GM18519 (cell line): Measurements from ENCODE around the gene NT5C3A.
"Not testable (repeated sequence)": the region's sequence is repeated elsewhere in the genome, so short reads cannot be mapped to it uniquely, and the experiment has no call there.

Experiments used
- ATAC-seq: cut with Tn5 transposase; IDR thresholded peaks from one replicate; pipeline ENCODE4 v1.9.1; 2021; ENCODE audit warnings: mild to moderate bottlenecking, moderate library complexity; ENCODE audit not compliant: unreplicated experiment, low FRiP score

The NT5C3A gene

DNA sequence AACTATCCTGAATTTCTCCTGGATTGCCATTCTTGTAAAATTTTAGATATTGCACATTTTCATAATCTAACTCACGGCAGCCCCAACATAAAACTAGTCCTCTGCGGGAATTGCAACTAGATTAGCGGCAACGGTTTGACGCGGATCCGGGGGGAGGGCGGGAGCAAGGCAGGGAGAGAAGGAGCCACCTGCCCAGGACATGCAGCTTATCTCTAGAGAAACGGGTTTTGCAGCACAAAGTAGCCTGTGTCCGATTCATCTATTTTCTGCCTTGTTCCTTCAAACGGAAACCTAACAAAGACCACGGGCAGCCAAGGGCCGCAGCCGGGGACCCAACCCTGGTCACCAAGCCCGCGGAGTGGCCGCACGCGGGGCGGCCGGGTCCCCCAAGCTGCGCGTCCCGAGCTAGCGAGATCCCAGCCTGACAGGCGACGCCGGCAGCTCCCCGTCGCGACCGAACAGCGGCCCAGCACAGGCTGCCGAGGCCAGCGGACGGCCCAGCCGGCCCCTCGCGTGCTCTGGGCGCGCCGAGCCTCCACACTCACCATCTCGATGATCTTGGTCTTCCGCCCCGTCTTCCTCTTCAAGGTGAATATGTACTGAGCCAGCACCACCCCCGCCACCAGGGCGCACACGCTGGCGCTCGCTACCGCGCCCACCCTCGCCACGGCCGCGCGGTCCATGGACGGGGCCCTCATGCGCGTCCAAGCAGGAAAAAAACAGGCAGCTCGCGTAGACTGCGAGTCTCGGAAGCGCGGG, at the start of gene NT5C3A:
Gene NT5C3A (minus strand): TSS at position 754 of the 759 bp plus-strand sequence. CDS start 71 bp downstream, at position 683.
- ATAC-seq = peak; percentile 31

DNA sequence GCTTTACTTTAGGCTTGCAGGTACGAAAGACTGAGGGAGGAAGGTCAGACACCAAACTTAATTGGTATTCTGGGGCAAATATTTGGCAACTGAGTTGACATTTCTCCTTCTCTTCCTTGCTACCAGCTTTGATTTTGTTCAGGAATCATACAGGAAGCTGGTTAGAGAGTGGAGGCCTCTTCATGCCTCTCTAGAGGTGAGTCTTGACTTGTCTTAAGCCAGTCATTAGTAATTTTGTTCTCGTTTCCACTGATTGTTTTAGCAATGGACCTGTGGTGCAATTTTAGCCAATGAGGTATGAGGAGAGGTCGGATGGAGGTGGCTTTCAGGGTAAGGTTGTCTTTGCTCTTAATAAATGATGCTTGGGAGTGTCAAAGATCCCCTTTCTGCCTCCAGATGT, 49.0 kb upstream of the NT5C3A start:
- ATAC-seq = no peak

DNA sequence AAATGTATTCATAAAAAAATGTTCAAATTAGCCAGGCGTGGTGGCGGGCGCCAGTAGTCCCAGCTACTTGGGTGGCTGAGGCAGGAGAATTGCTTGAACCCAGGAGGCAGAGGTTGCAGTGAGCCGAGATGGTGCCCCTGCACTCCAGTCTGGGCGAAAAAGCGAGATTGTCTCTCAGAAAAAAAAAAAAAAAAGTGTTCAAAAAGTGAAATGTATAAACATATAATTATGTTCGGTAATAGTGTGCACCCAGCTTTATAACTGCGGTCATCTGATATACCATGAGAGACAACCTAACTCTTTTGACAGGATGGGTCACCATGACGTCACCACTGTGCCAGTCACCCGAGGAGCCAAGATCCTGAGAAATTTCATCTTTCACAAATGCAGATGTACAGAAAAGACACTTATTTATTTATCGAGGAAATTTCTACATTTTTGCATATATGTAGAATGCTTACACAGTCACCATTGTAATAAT, 47.2 kb upstream of the NT5C3A start:
- no peak for ATAC-seq

DNA sequence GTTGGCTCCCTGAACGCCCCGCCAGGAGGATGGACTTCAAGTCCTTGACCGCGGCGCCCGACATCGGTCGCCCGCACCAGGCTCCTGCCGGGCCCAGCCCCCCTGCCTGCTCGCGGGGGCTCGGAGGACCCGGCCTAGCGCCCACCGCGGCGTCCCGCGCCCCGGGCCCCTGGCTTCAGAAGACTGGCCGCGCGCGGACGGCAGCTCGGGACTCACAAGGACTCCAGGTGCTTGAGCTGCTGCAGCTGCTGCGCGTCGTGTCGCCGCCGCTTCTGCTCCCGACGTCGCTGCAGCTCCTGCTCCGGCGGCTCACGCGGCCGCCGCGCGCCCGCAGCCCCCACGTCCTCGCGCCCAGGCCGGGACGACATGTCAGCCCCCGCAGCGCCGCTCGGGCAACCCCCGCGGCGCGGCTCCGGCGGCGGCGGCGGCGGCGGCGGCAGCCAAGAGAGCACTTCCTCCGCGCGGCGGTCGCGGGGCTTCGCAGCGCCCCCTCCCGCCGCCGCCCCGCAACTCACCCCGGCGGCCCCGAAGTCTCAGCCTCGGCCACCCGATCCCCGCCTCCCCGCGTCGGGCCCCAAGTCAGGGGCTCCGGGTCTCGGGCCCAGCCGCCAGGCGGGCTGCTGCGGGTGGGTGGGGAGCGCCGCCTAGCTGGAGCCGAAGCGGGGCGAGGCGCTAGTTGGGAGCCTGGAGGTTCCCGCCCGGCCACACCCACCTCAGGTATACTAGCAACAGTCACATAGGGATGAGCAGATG, 46.6 kb upstream of the NT5C3A start, which contains the start of gene RP9:
Gene RP9 (minus strand): TSS at position 400 of the 753 bp plus-strand sequence. CDS start 32 bp downstream, at position 368.
- peak; percentile 80 for ATAC-seq

DNA sequence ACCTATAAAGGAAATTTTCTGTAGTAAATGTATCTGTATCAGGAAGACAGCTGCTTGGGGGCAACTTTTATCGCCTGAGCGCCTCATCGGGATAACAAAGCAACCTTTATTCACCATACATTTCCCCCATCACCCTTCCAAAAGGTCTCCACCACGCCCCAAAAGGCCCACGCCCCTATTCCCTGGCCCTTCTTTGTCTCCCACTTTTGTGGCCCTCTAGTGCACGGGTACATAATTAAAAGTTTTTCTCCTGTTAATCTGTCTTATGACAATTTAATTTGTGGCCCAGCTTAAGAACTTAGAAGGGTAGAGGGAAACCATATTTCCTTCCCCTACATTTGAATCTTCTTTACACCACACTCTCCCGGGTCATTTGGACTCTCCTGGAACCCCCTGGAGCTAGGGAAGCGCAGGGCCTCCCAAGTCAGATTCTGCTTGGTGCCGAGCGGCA, 46.0 kb upstream of the NT5C3A start:
- peak; percentile 1 for ATAC-seq

DNA sequence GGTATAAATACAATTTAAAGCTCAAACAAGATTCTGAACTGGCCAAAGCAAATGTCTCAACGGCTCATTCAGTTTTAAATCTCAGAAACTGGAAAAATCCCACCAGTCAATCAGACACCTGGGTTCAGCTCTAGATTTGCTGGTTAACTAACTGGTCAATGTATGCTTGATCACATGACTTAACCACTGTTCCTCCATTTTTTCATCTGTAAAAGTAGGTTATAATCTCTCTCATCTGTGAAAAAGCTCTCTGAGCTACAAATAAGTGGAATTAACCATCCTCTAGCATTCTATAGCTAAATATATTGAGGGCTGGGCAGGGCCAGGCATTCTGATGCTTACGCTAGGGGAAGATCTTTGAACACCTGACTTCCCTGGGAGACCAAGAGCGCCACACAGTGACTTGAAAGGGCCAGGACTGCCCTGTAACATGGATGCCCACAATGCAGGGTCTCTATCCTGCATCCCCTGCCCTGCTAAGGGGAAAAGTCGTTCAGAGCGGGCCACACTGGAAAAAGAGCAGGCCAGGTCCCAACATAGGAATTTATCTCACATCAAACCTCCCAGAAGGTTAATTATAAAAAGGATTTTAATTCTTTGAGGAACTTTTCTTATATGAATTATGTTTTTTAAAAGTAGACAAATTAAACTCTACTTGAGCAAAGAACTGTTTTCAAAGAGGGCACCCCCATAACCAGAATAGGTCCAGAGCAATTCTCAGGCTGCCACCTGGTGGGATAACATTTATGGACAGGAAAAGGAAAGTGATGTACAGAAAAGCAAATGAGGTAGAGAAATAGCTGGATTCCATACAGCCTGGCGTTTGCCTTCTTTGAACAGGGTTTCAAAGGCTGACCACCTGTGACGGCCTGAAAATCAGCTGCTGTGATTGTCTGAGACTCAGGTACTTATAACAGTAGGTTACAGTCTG, 44.8 kb upstream of the NT5C3A start:
- no peak for ATAC-seq

DNA sequence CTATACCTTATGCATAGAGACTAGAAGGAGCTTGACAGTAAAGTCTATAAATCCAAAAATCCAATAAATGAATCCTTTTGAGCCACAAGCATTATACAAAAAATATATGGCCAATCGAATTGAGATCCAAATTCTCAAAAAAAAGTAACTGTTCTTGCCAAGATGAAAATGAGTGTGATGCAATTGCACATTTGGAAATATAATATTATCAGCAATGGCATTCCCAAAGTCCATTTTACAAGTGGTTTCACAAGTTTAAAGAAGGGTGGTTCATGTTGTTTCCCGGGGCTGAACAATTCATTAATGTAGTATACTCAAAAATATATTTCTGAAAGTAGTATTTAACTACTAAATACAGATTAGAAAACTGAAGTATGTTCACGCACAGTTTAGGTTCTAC, 39.3 kb upstream of the NT5C3A start:
- no peak for ATAC-seq

DNA sequence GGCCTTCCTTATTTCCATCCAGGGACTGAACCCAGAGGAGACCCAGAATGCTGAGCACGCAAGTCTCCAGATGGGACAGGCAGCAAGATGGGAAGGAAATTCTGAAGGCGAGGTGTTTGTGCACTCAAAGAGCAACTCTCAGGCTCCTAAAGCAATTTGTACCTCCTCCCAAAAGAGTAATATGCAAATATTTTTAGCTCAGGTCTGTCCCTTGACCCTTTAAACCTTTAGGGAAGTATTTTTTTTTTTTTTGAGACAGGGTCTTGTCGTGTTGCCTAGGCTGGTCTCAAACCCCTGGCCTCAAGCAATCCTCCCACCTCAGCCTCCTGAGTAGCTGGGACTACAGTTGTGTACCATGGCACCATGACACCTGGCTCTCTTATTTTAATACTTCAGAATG, 38.2 kb upstream of the NT5C3A start:
- ATAC-seq = no peak

DNA sequence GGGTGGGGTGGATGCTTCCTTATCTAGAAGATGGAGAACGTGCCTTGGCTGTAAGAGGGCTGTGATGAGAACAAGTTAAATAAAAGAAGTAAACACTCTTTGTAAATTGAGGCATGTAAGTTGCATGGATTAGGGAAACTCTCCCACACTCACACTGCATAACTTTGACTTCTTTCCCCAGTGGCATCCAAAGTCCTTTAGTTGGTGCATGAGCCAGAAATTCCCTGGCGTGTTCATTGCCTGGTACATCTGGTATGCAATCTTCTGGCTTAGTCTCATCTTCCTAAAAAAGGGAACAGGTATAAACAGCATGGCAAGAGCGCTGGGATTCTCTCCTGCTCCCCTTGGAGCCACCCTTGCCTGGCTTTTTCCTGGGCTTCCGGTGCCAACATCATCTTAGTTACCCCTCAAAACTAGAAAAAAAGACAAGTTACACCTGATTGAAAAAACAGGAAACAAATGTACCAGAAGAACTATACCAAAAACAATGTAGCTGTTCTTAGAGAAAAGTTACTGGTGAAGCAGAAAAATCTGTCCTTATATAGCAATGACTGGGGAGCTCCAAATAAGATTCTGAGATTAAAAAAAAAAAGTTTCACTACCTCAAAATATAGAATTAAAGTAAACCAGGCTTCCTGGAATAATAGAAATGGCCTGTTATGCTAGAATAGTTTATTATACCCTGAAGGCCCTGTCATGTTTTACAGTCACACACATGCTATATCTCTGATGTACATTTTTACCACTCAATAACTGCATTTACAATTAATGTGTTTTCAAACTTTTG, 36.8 kb upstream of the NT5C3A start:
- ATAC-seq = no peak

DNA sequence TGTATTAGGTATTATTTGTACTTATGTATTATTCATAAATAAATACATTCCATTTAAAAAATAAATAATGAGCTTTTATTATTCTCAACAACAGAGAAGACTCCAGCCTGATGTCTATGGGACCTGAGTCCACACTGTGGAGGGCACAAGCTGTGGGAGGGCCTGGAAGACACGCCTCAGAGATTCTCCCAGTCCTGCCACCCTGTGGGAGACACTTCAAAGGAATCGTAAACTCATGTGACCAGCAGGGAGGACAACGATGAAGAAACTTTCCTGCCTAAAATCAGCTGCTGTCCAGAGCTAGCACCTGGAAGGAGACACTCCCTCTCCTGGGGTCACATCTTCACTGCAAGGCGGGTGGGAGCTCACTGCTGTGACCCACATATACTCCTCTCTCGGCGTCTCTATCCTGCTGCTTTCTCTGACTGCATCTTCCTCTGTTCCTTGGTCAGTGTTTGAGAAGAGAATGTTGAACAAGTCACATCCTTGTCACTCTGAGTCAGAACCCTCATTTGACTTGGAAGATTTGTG, 32.2 kb upstream of the NT5C3A start:
- not testable (repeated sequence) for ATAC-seq

DNA sequence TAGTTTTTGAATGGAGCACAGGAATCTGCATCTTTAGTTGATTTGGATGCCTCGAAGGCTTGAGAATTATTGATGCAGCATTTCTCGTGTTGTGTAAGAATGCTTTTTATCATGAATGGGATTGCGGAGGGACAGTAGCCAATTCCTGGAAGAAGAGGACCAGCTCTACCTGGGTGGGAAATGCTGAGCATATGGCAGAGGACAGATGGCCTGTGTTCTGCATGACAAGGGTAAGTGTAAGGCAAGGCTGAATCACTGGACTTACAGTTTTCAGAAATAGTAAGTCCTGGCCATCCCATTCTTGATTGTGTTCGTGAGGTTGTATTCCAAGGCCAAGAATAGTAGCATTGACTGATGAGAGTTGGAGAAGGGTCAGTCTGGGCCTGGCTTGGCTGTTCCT, 30.7 kb upstream of the NT5C3A start:
- ATAC-seq = no peak

DNA sequence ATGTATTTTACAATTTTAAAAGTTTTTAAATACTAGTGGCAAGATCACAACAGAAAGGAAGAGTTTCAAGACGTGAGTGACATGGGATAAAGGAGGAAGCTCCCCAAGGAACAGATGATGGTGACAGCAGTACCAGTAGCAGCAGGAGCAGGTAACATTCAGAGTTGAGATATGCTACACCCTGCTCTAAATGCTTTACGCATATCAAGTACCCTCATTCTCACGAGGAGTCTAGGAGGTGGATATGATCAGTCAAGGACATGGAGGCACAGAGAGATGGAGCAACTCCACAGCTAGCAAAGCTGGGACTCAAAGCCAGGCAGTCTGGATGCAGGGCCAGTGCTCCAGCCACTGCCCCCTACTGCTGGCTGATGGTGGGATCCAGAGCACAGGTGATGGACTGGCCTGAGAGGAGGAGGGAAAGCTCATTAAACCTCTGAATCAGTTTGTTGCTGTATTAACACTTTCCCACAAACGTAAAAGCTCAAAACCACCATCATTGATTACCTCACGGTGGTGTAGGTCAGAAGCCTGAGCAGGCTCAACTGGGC, 29.1 kb upstream of the NT5C3A start:
- ATAC-seq = no peak

DNA sequence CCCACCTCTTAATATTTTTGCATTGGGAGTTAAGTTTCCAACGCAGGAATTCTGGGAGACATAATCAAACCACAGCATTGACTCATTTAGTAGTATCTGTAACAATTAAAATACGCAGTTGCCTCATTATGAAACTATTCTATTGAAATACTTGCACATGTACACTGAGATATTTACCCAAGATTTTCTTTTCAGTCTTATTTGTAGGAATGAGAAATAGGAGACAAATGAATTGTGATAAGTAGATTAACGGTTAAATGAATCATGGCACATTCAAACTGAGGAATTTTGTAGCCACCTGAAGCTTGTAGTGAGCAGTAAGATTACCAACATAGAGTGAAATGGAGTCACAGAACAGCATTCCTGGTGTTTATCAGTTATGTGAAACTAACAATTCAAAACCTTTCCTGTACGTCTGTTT, 28.5 kb upstream of the NT5C3A start:
- no peak for ATAC-seq

DNA sequence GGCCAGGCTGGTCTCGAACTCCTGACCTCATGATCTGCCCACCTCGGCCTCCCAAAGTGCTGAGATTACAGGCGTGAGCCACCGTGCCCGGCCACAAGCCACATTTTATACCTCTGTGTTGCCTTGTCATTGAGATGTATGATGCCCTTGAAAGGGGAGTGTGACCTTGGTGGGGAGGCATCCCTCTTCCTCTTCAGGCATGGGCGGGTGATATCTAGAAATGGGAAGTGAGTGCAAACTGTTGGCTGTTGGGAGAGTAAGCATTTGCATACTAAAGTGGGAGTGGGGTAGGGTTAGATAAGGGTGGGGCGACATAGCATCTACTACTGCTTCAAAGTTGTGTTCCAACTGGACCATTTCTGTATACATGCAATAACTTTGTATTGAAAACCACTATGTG, 26.6 kb upstream of the NT5C3A start:
- ATAC-seq = no peak

DNA sequence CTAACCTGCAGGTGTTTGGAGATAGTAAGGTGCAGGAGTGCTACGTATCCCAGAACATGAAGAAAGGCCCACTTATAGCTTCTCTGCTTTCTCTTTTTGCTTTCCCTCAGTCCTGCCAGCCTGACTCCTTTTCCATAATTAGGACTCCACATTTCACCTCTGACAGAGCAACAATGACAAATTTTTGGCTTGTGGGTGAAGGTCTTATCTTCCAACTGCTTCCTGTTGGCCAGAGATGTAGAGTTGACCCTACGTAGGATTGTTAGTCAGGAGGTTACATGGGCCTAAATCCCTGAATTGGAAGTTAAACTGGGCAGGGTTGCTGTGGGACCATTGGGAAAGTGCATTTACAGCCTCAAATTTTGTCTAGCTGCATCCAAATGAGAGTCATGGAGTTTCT, 25.3 kb upstream of the NT5C3A start:
- no peak for ATAC-seq

DNA sequence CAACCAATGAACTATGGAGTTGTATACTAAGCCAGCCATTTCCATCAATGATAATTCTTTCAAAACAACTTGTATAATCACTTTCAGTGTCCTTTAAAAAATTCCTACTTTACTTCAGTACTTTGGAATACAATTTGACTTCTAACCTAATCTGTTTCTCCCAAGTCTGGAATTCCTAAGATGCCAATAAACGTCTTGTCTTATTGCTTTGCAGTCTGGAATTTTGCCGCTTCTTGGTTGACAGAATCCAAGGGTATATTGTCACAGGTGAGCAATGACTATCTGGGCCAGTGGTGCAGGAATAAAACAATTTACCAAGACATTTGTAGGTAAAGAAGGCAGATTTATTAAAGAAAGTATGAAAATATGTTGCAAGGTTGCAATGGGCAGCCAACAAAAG, 24.8 kb upstream of the NT5C3A start:
- ATAC-seq = no peak

DNA sequence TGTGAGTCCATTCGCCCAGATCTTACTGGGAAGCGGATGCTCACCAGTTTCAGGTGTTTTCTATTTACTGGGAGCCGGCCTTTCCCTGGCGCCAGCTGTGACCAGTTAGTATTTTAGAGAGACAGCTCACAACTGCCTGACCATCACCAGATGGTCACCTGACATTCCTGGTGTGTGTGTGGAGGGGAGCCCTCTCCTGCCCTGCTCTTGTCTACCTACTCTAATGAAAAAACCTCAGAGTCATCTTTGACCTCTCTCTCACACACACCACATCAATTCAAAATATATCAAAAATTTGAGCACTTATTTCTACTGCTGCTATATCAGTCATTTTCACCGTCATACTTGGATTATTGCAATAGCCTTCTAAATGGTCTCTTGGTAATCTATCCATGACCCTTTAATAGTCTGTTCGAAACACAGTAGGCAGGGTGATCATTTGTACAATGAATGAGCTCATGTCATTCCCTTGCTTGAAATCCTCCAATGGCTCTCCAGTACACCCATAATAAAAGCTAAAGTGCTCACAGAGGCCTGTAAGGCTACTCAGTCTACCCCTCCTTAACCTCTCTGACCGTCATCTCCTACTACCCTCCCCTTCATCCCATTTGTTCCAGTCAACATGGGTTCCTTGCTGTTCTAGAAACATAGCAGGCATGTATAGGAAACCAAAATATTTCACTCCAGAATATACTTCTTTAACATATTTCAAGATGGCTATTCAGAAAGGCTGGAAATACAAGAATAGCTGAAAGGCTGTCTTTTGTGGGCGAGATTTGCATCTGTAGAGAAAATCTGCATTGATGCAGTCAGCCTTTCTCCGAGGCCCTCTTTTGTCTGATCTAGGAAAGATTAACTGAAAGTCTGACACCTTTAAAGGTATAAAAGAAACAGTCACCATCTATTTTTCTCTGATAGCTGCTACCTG, 17.5 kb upstream of the NT5C3A start:
- no peak for ATAC-seq

DNA sequence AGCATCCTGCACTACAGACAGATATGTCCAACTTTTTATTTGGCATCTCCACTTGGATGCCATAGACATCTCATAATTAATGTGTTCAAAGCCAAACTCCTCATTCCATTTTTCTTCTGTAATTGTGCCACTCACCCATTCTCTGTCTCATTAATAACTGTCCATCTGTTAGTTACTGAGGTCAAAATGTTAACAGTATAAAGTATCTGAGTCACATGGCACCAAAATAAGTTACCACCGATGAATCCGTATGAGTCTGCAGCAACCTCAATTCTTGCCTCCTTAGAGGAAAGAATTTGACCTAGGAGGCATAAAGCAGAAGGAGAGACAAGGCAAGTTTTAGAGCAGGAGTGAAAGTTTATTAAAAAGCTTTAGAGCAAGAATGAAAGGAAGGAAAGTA, 16.5 kb upstream of the NT5C3A start:
- ATAC-seq = no peak
